Activated T-cell treated with anti-CD3 and anti-CD28 coated beads, Interleukin-2, amount 50 U/mL, for 24 hours (primary cell): ENCODE results near the gene PLXNB1.
"Not testable (repeated sequence)": the region's sequence is repeated elsewhere in the genome, so short reads cannot be mapped to it uniquely, and the experiment has no call there.

ENCODE experiments used
- DNase-seq: peaks from one replicate; pipeline ENCODE4 v3.0.0-alpha.2; 2020
- H3K27ac Mint-ChIP-seq: 2 replicates; pipeline ENCODE4 v1.8.0; 2020; ENCODE audit warnings: mild to moderate bottlenecking, mixed read lengths
- H3K27me3 Mint-ChIP-seq: 2 replicates; pipeline ENCODE4 v1.8.0; 2020; ENCODE audit warnings: mixed read lengths
- H3K36me3 Mint-ChIP-seq: 2 replicates; pipeline ENCODE4 v1.8.0; 2020; ENCODE audit warnings: low read depth, mixed read lengths
- H3K4me1 Mint-ChIP-seq: 2 replicates; pipeline ENCODE4 v1.8.0; 2020; ENCODE audit warnings: low read depth, mixed read lengths
- H3K4me3 Mint-ChIP-seq: 2 replicates; pipeline ENCODE4 v1.8.0; 2020; ENCODE audit warnings: mild to moderate bottlenecking, moderate library complexity, mixed read lengths
- H3K9me3 Mint-ChIP-seq: 2 replicates; pipeline ENCODE4 v1.8.0; 2020; ENCODE audit warnings: mixed read lengths

The PLXNB1 gene

GRCh38 chr3:48402907-48403306 lies 27.0 kb downstream of the PLXNB1 start:
- no peak overlapping the region for H3K27ac Mint-ChIP-seq
- H3K27me3 Mint-ChIP-seq, result no peaks in the 10 kb centered on the region
- H3K36me3 Mint-ChIP-seq, result no peaks in the 10 kb centered on the region
- no peaks in the 10 kb centered on the region for H3K9me3 Mint-ChIP-seq
- H3K4me1 Mint-ChIP-seq, result no peaks in the 10 kb centered on the region
- no peak overlapping the region for H3K4me3 Mint-ChIP-seq
- DNase-seq, result no peak

- Mint-ChIP-seq H3K4me1 (no peaks in the 10 kb centered on the region), H3K27me3 (no peaks in the 10 kb centered on the region), H3K36me3 (no peaks in the 10 kb centered on the region), H3K9me3 (no peaks in the 10 kb centered on the region), H3K4me3 (no peak overlapping the region), H3K27ac (no peak overlapping the region)
- DNase-seq, result no peak
These were observed 27.6 kb downstream of the PLXNB1 start for GRCh38 chr3:48402281-48402732.

- not testable (repeated sequence) for H3K27me3 Mint-ChIP-seq, H3K36me3 Mint-ChIP-seq, H3K27ac Mint-ChIP-seq, DNase-seq, H3K4me3 Mint-ChIP-seq, H3K4me1 Mint-ChIP-seq, H3K9me3 Mint-ChIP-seq
These were observed 28.4 kb downstream of the PLXNB1 start for GRCh38 chr3:48401434-48401901.

GRCh38 chr3:48400824-48401433 lies 29.0 kb downstream of the PLXNB1 start:
- no peak overlapping the region for H3K27ac Mint-ChIP-seq
- no peaks in the 10 kb centered on the region for H3K36me3 Mint-ChIP-seq
- H3K4me1 Mint-ChIP-seq, result no peaks in the 10 kb centered on the region
- H3K4me3 Mint-ChIP-seq, result no peak overlapping the region
- no peaks in the 10 kb centered on the region for H3K9me3 Mint-ChIP-seq
- peak; percentile 60 for DNase-seq
- no peaks in the 10 kb centered on the region for H3K27me3 Mint-ChIP-seq

GRCh38 chr3:48399387-48400172 lies 30.3 kb downstream of the PLXNB1 start:
- peaks cover 3% of the 10 kb centered on the region for H3K4me1 Mint-ChIP-seq
- H3K9me3 Mint-ChIP-seq, result no peaks in the 10 kb centered on the region
- H3K4me3 Mint-ChIP-seq, result no peak overlapping the region
- no peak overlapping the region for H3K27ac Mint-ChIP-seq
- DNase-seq, result no peak
- no peaks in the 10 kb centered on the region for H3K27me3 Mint-ChIP-seq
- no peaks in the 10 kb centered on the region for H3K36me3 Mint-ChIP-seq

GRCh38 chr3:48398701-48399386 lies 31.0 kb downstream of the PLXNB1 start:
- Mint-ChIP-seq H3K4me1 (peaks cover 8% of the 10 kb centered on the region), H3K9me3 (no peaks in the 10 kb centered on the region), H3K36me3 (no peaks in the 10 kb centered on the region), H3K4me3 (no peak overlapping the region), H3K27ac (no peak overlapping the region), H3K27me3 (no peaks in the 10 kb centered on the region)
- no peak for DNase-seq

- peaks cover 8% of the 10 kb centered on the region for H3K4me1 Mint-ChIP-seq
- H3K27ac Mint-ChIP-seq, result no peak overlapping the region
These were observed 31.9 kb downstream of the PLXNB1 start for GRCh38 chr3:48397767-48398681.

GRCh38 chr3:48395714-48396113 lies 34.2 kb downstream of the PLXNB1 start:
- Mint-ChIP-seq H3K27me3 (peaks cover 7% of the 10 kb centered on the region), H3K4me1 (peaks cover 8% of the 10 kb centered on the region)
- no peak for DNase-seq

More at GRCh38 chr3:48397767-48398681, 31.9 kb downstream of the PLXNB1 start:
- Mint-ChIP-seq H3K4me3 (no peak overlapping the region), H3K9me3 (no peaks in the 10 kb centered on the region), H3K27me3 (peaks cover 3% of the 10 kb centered on the region), H3K36me3 (no peaks in the 10 kb centered on the region)
- DNase-seq, result no peak

GRCh38 chr3:48394391-48394790 lies 35.5 kb downstream of the PLXNB1 start:
- Mint-ChIP-seq H3K4me1 (peaks cover 8% of the 10 kb centered on the region), H3K9me3 (no peaks in the 10 kb centered on the region), H3K27me3 (peaks cover 7% of the 10 kb centered on the region), H3K27ac (peak overlapping the region; percentile 45), H3K4me3 (no peak overlapping the region), H3K36me3 (no peaks in the 10 kb centered on the region)
- no peak for DNase-seq

More at GRCh38 chr3:48395714-48396113, 34.2 kb downstream of the PLXNB1 start:
- Mint-ChIP-seq H3K4me3 (no peak overlapping the region), H3K27ac (no peak overlapping the region), H3K9me3 (no peaks in the 10 kb centered on the region), H3K36me3 (no peaks in the 10 kb centered on the region)

- Mint-ChIP-seq H3K36me3 (no peaks in the 10 kb centered on the region), H3K4me1 (no peaks in the 10 kb centered on the region)
These were observed 40.9 kb downstream of the PLXNB1 start for GRCh38 chr3:48388966-48389365.

GRCh38 chr3:48387634-48388033 lies 42.3 kb downstream of the PLXNB1 start:
- no peak overlapping the region for H3K27ac Mint-ChIP-seq
- H3K36me3 Mint-ChIP-seq, result no peaks in the 10 kb centered on the region
- H3K4me1 Mint-ChIP-seq, result no peaks in the 10 kb centered on the region
- no peaks in the 10 kb centered on the region for H3K9me3 Mint-ChIP-seq
- no peak for DNase-seq
- peaks cover 4% of the 10 kb centered on the region for H3K27me3 Mint-ChIP-seq
- no peak overlapping the region for H3K4me3 Mint-ChIP-seq

More at GRCh38 chr3:48388966-48389365, 40.9 kb downstream of the PLXNB1 start:
- Mint-ChIP-seq H3K9me3 (no peaks in the 10 kb centered on the region), H3K27me3 (peaks cover 7% of the 10 kb centered on the region), H3K4me3 (no peak overlapping the region), H3K27ac (no peak overlapping the region)
- DNase-seq, result no peak

GRCh38 chr3:48372862-48373435 lies 56.9 kb downstream of the PLXNB1 start:
- no peaks in the 10 kb centered on the region for H3K27me3 Mint-ChIP-seq
- DNase-seq, result no peak
- no peaks in the 10 kb centered on the region for H3K9me3 Mint-ChIP-seq
- no peak overlapping the region for H3K27ac Mint-ChIP-seq
- H3K4me3 Mint-ChIP-seq, result no peak overlapping the region
- no peaks in the 10 kb centered on the region for H3K36me3 Mint-ChIP-seq
- no peaks in the 10 kb centered on the region for H3K4me1 Mint-ChIP-seq

- H3K4me3 Mint-ChIP-seq, result no peak overlapping the region
- no peaks in the 10 kb centered on the region for H3K27me3 Mint-ChIP-seq
- no peaks in the 10 kb centered on the region for H3K36me3 Mint-ChIP-seq
- peaks cover 1% of the 10 kb centered on the region for H3K4me1 Mint-ChIP-seq
- no peaks in the 10 kb centered on the region for H3K9me3 Mint-ChIP-seq
- H3K27ac Mint-ChIP-seq, result no peak overlapping the region
- no peak for DNase-seq
These were observed 57.5 kb downstream of the PLXNB1 start for GRCh38 chr3:48372377-48372770.
